Inflammatory macrophage treated with lipopolysaccharide for 1 hour (primary cell): ENCODE measurements around the gene ADAMTS5.

Source experiments
- DNase-seq, 2 donors: peaks; one replicate each; pipeline ENCODE4 v3.0.0-alpha.2; 2020 to 2022

ADAMTS5 gene

GRCh38 chr21:26946744-26947446 is 20.0 kb downstream of the ADAMTS5 start:
- DNase-seq: peak; percentile 11 to 20

- no peak for DNase-seq
Observed at GRCh38 chr21:26945916-26946675, 20.8 kb downstream of the ADAMTS5 start.

GRCh38 chr21:26943921-26944320 is 23.0 kb downstream of the ADAMTS5 start:
- peak; percentile 60 to 81 for DNase-seq

- DNase-seq: no peak
Observed at GRCh38 chr21:26941421-26941820, 25.5 kb downstream of the ADAMTS5 start.

GRCh38 chr21:26939601-26940111 is 27.2 kb downstream of the ADAMTS5 start:
- no peak for DNase-seq

GRCh38 chr21:26936641-26937040 is 30.2 kb downstream of the ADAMTS5 start:
- DNase-seq: no peak

- DNase-seq: no peak
Observed at GRCh38 chr21:26935977-26936376, 30.9 kb downstream of the ADAMTS5 start.

- no peak for DNase-seq
Observed at GRCh38 chr21:26934383-26934782, 32.5 kb downstream of the ADAMTS5 start.

- DNase-seq: no peak
Observed at GRCh38 chr21:26933448-26933847, 33.4 kb downstream of the ADAMTS5 start.

- no peak for DNase-seq
Observed at GRCh38 chr21:26925636-26926035, 41.3 kb downstream of the ADAMTS5 start.

- no peak for DNase-seq
Observed at GRCh38 chr21:26925122-26925521, 41.8 kb downstream of the ADAMTS5 start.

- DNase-seq: no peak
Observed at GRCh38 chr21:26923986-26924385, 42.9 kb downstream of the ADAMTS5 start.

- no peak for DNase-seq
Observed at GRCh38 chr21:26920055-26920454, 46.8 kb downstream of the ADAMTS5 start.

- no peak for DNase-seq
Observed at GRCh38 chr21:26918323-26919079, 48.4 kb downstream of the ADAMTS5 start.

GRCh38 chr21:26916799-26917198 is 50.1 kb downstream of the ADAMTS5 start:
- DNase-seq: no peak

- peak; percentile 14 to 16 for DNase-seq
Observed at GRCh38 chr21:26914557-26914956, 52.3 kb downstream of the ADAMTS5 start.

GRCh38 chr21:26912466-26912865 is 54.4 kb downstream of the ADAMTS5 start:
- no peak for DNase-seq

- no peak for DNase-seq
Observed at GRCh38 chr21:26909972-26910371, 56.9 kb downstream of the ADAMTS5 start.

- DNase-seq: no peak
Observed at GRCh38 chr21:26900980-26901379, 65.9 kb downstream of the ADAMTS5 start.

GRCh38 chr21:26892151-26892550 is 74.7 kb downstream of the ADAMTS5 start:
- DNase-seq: no peak

GRCh38 chr21:26888931-26889330 is 78.0 kb downstream of the ADAMTS5 start:
- no peak for DNase-seq

GRCh38 chr21:26888256-26888655 is 78.6 kb downstream of the ADAMTS5 start:
- DNase-seq: no peak

GRCh38 chr21:26887251-26887650 is 79.6 kb downstream of the ADAMTS5 start:
- no peak for DNase-seq
